GM12875 (cell line): ENCODE data around the gene HTT-AS.
"Not testable (repeated sequence)": the region's sequence is repeated elsewhere in the genome, so short reads cannot be mapped to it uniquely, and the experiment has no call there.

ENCODE experiments used
- H3K4me3 ChIP-seq: one replicate; pipeline ENCODE4 v1.5.1; 2011; ENCODE audit warnings: low read depth, low read length, control low read depth
- CTCF ChIP-seq: IDR thresholded peaks from 2 replicates; pipeline ENCODE4 v1.5.1; 2011; ENCODE audit warnings: low read depth, mild to moderate bottlenecking, control low read depth, inconsistent platforms, low read length, moderate library complexity, borderline replicate concordance; ENCODE audit not compliant: insufficient read depth

Gene HTT-AS

GRCh38 chr4:3066836-3067400, 7.4 kb downstream of the HTT-AS start:
- H3K4me3 ChIP-seq: no peak overlapping the region
- no peak for TF ChIP-seq CTCF

GRCh38 chr4:3065551-3065950, 8.8 kb downstream of the HTT-AS start:
- no peak for TF ChIP-seq CTCF
- H3K4me3 ChIP-seq: no peak overlapping the region

- no peak for TF ChIP-seq CTCF
- H3K4me3 ChIP-seq: no peak overlapping the region
Measured at GRCh38 chr4:3062471-3062870, 11.9 kb downstream of the HTT-AS start.

GRCh38 chr4:3060946-3061345, 13.4 kb downstream of the HTT-AS start:
- H3K4me3 ChIP-seq: no peak overlapping the region
- no peak for TF ChIP-seq CTCF

- no peak overlapping the region for H3K4me3 ChIP-seq
- no peak for TF ChIP-seq CTCF
Measured at GRCh38 chr4:3059943-3060342, 14.4 kb downstream of the HTT-AS start.

GRCh38 chr4:3054169-3054759, 20.1 kb downstream of the HTT-AS start:
- H3K4me3 ChIP-seq: no peak overlapping the region
- no peak for TF ChIP-seq CTCF

GRCh38 chr4:3051141-3051897, 23.0 kb downstream of the HTT-AS start:
- H3K4me3 ChIP-seq: not testable (repeated sequence)
